HG03558 (cell line): ENCODE data around the gene GJB3.
"Not testable (repeated sequence)": the region's sequence is repeated elsewhere in the genome, so short reads cannot be mapped to it uniquely, and the experiment has no call there.

Experiments used
- ATAC-seq: cut with Tn5 transposase; IDR thresholded peaks from one replicate; pipeline ENCODE4 v1.9.1; 2021; ENCODE audit warnings: moderate number of reproducible peaks; ENCODE audit not compliant: unreplicated experiment; ENCODE audit errors: extremely low read depth

Gene GJB3

DNA sequence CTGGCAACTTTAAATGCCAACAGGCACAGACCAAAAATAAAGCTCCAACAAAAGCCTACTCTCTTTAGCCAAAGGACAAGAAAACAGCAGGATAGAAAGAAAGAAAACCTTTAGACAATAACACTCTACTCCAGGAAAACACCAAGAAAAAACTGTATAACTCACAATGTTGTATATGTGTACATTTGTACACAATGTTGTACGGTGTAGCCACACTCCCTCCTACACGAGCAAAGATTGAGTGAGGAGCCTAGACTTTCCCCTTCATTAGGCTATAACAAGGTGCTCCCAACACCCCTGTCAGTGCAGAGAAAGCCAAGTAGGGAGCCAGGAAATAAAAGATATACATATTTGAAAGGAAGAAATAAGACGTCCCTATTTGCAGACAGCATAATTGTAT is 35.8 kb downstream of the GJB3 start:
- no peak for ATAC-seq

- ATAC-seq = not testable (repeated sequence)
Measured at GRCh38 chr1:34818862-34819261, 37.8 kb downstream of the GJB3 start.

GRCh38 chr1:34822202-34822601 is 41.2 kb downstream of the GJB3 start:
- no peak for ATAC-seq

DNA sequence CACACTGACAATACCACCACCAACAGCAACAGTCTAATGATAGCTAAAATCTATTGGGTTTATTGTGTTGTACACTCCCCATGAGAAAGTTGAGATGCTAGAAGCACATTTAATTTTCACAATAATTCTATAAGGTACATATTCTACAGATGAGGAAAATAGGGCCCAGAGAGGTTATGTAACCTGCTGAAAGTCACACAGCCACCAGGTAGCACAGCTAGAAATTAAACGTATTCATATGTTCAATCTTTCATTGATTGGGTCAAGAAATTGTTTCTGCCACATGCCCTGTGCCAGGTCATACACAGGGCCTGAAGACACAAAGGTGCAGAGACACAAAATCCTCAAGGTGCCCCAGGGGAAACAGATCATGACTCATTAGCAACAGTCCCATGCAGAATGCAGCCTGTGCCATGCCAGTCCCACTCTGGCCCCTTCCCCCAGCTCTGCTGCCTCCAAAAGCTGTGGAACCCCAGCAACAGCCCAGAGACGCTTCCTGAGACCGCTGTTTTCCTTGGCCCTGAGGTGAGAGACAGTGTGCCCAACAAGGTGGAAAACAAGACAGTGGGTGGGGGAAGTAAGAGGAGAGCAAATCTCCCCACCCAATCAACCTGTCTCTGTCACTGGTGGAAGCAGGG is 43.9 kb downstream of the GJB3 start:
- ATAC-seq = no peak

DNA sequence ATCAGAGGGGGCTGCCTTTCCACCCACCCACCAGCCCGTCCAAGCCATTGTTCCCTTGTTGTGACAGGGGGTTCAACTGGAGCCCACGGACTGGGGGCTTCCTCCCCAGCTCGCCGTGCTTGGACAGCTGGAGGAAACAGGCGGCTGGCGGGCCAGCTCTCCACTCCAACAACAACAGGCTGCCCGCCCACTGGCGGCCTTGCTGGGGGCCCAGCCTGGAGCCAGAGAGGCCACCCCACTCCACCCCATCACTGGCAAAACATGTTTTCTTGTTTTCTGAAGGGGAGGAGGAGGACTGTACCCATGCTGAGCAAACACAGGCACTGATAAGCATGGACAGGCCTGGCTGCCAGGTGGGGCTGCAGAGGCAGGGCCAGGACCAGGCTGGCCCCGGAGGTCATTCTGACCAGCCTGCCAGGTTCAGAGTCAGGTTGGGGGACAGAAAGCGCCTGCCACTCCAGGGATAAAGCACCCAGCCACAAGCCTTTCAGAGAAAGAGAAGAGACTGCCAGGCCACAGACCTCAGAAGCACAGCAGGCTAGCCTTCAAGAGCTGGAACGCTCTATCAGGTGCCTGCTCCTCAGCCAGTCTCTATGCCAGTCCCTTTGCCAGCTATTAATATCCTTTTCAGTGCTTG is 44.6 kb downstream of the GJB3 start:
- no peak for ATAC-seq

DNA sequence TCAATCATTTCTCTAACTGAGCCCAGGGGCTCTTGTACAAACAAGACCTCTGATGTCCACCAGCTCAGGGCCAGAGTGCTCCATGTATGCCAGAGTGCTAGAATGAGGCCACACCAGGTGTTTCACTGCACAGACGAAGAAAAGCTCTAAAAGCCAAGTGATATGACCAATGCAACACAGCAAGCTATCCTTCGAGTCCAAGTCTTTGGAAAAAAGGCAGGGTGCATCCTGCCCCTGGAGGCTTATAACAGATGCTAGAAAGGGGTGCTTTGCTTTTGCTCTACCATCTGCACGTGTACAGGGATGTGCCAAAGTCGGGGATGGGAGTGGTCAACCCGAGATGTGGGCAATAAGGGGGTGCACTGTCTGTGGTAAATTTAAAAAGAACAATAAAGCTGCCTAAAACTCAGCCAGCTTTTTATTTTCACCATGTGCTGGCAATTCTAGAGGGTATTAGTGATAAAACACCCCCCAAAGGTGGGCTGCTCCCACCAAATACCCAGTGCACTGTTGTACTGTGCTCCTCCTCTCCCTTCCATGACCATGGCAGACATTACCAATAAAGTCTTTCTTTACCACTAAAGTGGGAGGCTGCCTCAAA is 46.4 kb downstream of the GJB3 start:
- ATAC-seq = no peak

DNA sequence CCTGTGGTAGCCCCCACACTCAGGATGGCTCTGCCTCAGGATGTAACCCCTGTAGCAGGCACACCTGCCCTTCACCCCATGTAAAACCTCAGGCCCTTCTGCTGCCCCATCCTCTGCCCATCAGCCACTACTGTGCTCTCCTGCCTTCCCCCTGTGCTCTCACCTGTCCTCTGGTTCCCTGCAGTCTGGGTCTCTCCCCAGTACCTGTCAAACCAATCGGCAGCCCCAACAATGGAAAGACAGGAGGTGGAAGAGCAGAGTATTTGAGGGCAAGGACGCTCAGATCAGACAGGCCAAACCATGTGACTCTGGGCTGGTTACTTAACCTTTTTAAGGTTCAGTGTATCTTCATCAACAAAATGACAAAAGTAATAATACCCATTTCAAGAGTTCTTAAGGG is 47.6 kb downstream of the GJB3 start:
- no peak for ATAC-seq

DNA sequence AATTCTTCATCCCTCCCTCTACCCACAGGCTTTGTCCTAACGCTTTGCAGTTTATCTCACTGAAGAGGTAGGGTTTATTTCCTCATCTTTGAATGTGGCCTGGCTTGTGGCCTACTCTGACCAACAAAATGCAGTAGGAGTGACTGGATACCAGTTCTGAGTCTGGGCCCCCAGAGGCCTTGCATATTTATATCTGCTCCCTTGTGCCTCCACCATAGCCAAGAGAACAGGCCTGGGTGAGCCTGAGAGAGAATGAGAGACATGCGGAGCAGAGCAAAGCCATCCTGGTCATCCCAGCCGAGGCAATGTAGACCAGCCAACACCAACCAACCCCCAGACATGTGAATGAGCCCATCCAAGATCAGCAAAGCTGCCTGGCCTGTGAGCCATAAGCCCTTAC is 48.2 kb downstream of the GJB3 start:
- ATAC-seq = no peak

GRCh38 chr1:34831721-34832246 is 50.8 kb downstream of the GJB3 start:
- ATAC-seq = no peak

GRCh38 chr1:34833711-34834110 is 52.7 kb downstream of the GJB3 start:
- no peak for ATAC-seq
